ENCODE data around the gene LORICRIN. TPM values are rescaled to one million over a fixed set of nuclear protein-coding genes. Genes with fewer than 3 reads are reported as not detected.

Gene LORICRIN
- total RNA-seq, 1 experiment from 2014 or later: not detected

- Histone ChIP-seq H3K4me1 (ENCODE audit: control insufficient read depth, insufficient read depth, low read length) (no peaks in the 10 kb centered on the region), H3K4me3 (ENCODE audit: low read depth in 2 of 2, low read length in 2 of 2) (no peak overlapping the region), H3K36me3 (ENCODE audit: control insufficient read depth, insufficient read depth, low read length) (no peaks in the 10 kb centered on the region), H3K27me3 (ENCODE audit: control insufficient read depth, insufficient read depth, low read length) (peaks cover 4% of the 10 kb centered on the region), H3K27ac (ENCODE audit: low read length) (no peak overlapping the region), H3K9me3 (ENCODE audit: control insufficient read depth, insufficient read depth, low read depth, low read length) (no peaks in the 10 kb centered on the region)
- no peak for ATAC-seq
- intact Hi-C loops (cut with micrococcal nuclease; ENCODE audit: unreplicated experiment): no loop called here
- DNase-seq (ENCODE audit: low read depth, low spot score): no peak
- TF ChIP-seq TCF7L2 (IDR thresholded peaks at IDR 0.05; ENCODE audit: low read depth, low read length) (no peak), CTCF (IDR thresholded peaks at IDR 0.05) (no peak), POLR2AphosphoS5 (IDR thresholded peaks at IDR 0.05; ENCODE audit: low read depth, low read length) (no peak), SIN3A (IDR thresholded peaks at IDR 0.05; ENCODE audit: borderline replicate concordance, insufficient read depth, low read depth, low read length) (no peak), REST (IDR thresholded peaks at IDR 0.05; ENCODE audit: insufficient read depth in 1 of 2, low read depth in 2 of 2, low read length in 1 of 2) (no peak)
- POLR2A ChIA-PET: no interaction called here
- CTCF ChIA-PET: no interaction called here
- in situ Hi-C loops (cut with HindIII; ENCODE audit: low pct_unique_long_range_greater_than_20kb, low sequenced_read_pairs): no loop called here
- no TSS peak for BruUV-seq (replicated peaks)
Observed at GRCh38 chr1:153306303-153307220, 47.1 kb downstream of the LORICRIN start.

GRCh38 chr1:153307221-153307600 is 47.7 kb downstream of the LORICRIN start:
- ChIA-PET CTCF (no interaction called here), POLR2A (no interaction called here)

More at GRCh38 chr1:153307221-153307600, 47.7 kb downstream of the LORICRIN start:
- TF ChIP-seq POLR2AphosphoS5 (IDR thresholded peaks at IDR 0.05; ENCODE audit: low read depth, low read length) (no peak), SIN3A (IDR thresholded peaks at IDR 0.05; ENCODE audit: borderline replicate concordance, insufficient read depth, low read depth, low read length) (no peak), TCF7L2 (IDR thresholded peaks at IDR 0.05; ENCODE audit: low read depth, low read length) (no peak), REST (IDR thresholded peaks at IDR 0.05; ENCODE audit: insufficient read depth in 1 of 2, low read depth in 2 of 2, low read length in 1 of 2) (no peak), CTCF (IDR thresholded peaks at IDR 0.05) (no peak)
- H3K9me3 ChIP-seq (ENCODE audit: control insufficient read depth, insufficient read depth, low read depth, low read length): no peaks in the 10 kb centered on the region
- H3K4me1 ChIP-seq (ENCODE audit: control insufficient read depth, insufficient read depth, low read length): no peaks in the 10 kb centered on the region
- no peak for DNase-seq (ENCODE audit: low read depth, low spot score)
- H3K36me3 ChIP-seq (ENCODE audit: control insufficient read depth, insufficient read depth, low read length): no peaks in the 10 kb centered on the region
- H3K27ac ChIP-seq (ENCODE audit: low read length): no peak overlapping the region
- peaks cover 4% of the 10 kb centered on the region for H3K27me3 ChIP-seq (ENCODE audit: control insufficient read depth, insufficient read depth, low read length)
- H3K4me3 ChIP-seq (ENCODE audit: low read depth in 2 of 2, low read length in 2 of 2): no peak overlapping the region
- intact Hi-C loops (cut with micrococcal nuclease; ENCODE audit: unreplicated experiment): no loop called here
- no TSS peak for BruUV-seq (replicated peaks)
- ATAC-seq: no peak
- in situ Hi-C loops (cut with HindIII; ENCODE audit: low pct_unique_long_range_greater_than_20kb, low sequenced_read_pairs): no loop called here

Data from Panc1 (cell line).